Thyroid gland (tissue), 4 donors: ENCODE results near the gene USP1.

ENCODE experiments used
- CTCF ChIP-seq, 6 experiments: fragments of 200-600 bp in 3 of 6; fragments of 450-650 bp in 3 of 6; sonication (generic) in 3 of 6; IDR thresholded peaks; one replicate each; pipeline ENCODE4 v1.5.1; 2016 to 2019; ENCODE audit warnings: antibody characterized with exemption in 6 of 6, mild to moderate bottlenecking in 2 of 6, inconsistent platforms in 1 of 6, moderate library complexity in 1 of 6
- POLR2A ChIP-seq, 2 donors: fragments of 450-650 bp; IDR thresholded peaks; one replicate each; pipeline ENCODE4 v1.6.1; 2017; ENCODE audit warnings: antibody characterized with exemption in 2 of 2, mild to moderate bottlenecking in 2 of 2, moderate library complexity in 1 of 2

- TF ChIP-seq CTCF (IDR thresholded peaks at IDR 0.05) = no peak
- no peak for TF ChIP-seq POLR2A (IDR thresholded peaks at IDR 0.05)
These were observed 8.5 kb upstream of the USP1 start for GRCh38 chr1:62428351-62428750.
